HEK293 (cell line): ENCODE data around the gene NME1.

Experiments
- BCL6B ChIP-seq: fragments of 450-650 bp; formaldehyde crosslinking; IDR thresholded peaks from 2 replicates; pipeline ENCODE4 v1.5.1; 2017; ENCODE audit warnings: missing biosample characterization, missing genetic modification characterization
- GLIS1 ChIP-seq: fragments of 450-650 bp; formaldehyde crosslinking; IDR thresholded peaks from 2 replicates; pipeline ENCODE4 v1.5.1; 2016; ENCODE audit warnings: missing biosample characterization, missing genetic modification characterization
- HOXC10 ChIP-seq: sonication (generic); formaldehyde crosslinking; IDR thresholded peaks from 2 replicates; pipeline ENCODE4 v1.8.1; 2023; ENCODE audit warnings: mild to moderate bottlenecking, missing genetic modification reagents
- IKZF3 ChIP-seq: fragments of 450-650 bp; IDR thresholded peaks from 2 replicates; pipeline ENCODE4 v1.5.0; 2018; ENCODE audit warnings: missing biosample characterization, mild to moderate bottlenecking, missing genetic modification characterization, moderate library complexity
- MYNN ChIP-seq: fragments of 450-650 bp; formaldehyde crosslinking; IDR thresholded peaks from 2 replicates; pipeline ENCODE4 v1.5.1; 2016; ENCODE audit warnings: missing biosample characterization, missing genetic modification characterization, borderline replicate concordance
- PRDM10 ChIP-seq: fragments of 450-650 bp; formaldehyde crosslinking; IDR thresholded peaks from 2 replicates; pipeline ENCODE4 v1.5.1; 2016; ENCODE audit warnings: missing biosample characterization, missing genetic modification characterization
- TSHZ1 ChIP-seq: fragments of 450-650 bp; formaldehyde crosslinking; IDR thresholded peaks from 2 replicates; pipeline ENCODE4 v1.5.1; 2016; ENCODE audit warnings: missing biosample characterization, missing genetic modification characterization, borderline replicate concordance
- YY1 ChIP-seq: fragments of 450-650 bp; formaldehyde crosslinking; IDR thresholded peaks from 2 replicates; pipeline ENCODE4 v1.5.1; 2018; ENCODE audit warnings: missing biosample characterization, missing genetic modification characterization
- ZBTB10 ChIP-seq: fragments of 450-650 bp; formaldehyde crosslinking; IDR thresholded peaks from 2 replicates; pipeline ENCODE4 v1.5.1; 2016; ENCODE audit warnings: missing biosample characterization, missing genetic modification characterization
- ZBTB20 ChIP-seq: fragments of 450-650 bp; formaldehyde crosslinking; IDR thresholded peaks from 2 replicates; pipeline ENCODE4 v1.5.1; 2016; ENCODE audit warnings: missing biosample characterization, missing genetic modification characterization
- ZFP41 ChIP-seq: fragments of 450-650 bp; formaldehyde crosslinking; IDR thresholded peaks from 2 replicates; pipeline ENCODE4 v1.5.1; 2016; ENCODE audit warnings: missing biosample characterization, missing genetic modification characterization, borderline replicate concordance
- ZFP69B ChIP-seq: fragments of 450-650 bp; formaldehyde crosslinking; IDR thresholded peaks from 2 replicates; pipeline ENCODE4 v1.5.1; 2016; ENCODE audit warnings: missing biosample characterization, missing genetic modification characterization
- ZNF10 ChIP-seq: fragments of 450-650 bp; formaldehyde crosslinking; IDR thresholded peaks from 2 replicates; pipeline ENCODE4 v1.5.1; 2017; ENCODE audit warnings: missing biosample characterization, missing genetic modification characterization
- ZNF132 ChIP-seq: fragments of 450-650 bp; formaldehyde crosslinking; IDR thresholded peaks from 2 replicates; pipeline ENCODE4 v1.5.1; 2017; ENCODE audit warnings: missing biosample characterization, missing genetic modification characterization, borderline replicate concordance
- ZNF16 ChIP-seq: fragments of 450-650 bp; formaldehyde crosslinking; IDR thresholded peaks from 2 replicates; pipeline ENCODE4 v1.5.1; 2016; ENCODE audit warnings: low read depth, missing biosample characterization, missing genetic modification characterization
- ZNF169 ChIP-seq: fragments of 450-650 bp; formaldehyde crosslinking; IDR thresholded peaks from 2 replicates; pipeline ENCODE4 v1.5.1; 2016; ENCODE audit warnings: missing biosample characterization, missing genetic modification characterization
- ZNF341 ChIP-seq: fragments of 450-650 bp; formaldehyde crosslinking; IDR thresholded peaks from 2 replicates; pipeline ENCODE4; 2016; ENCODE audit warnings: low read depth, missing biosample characterization, missing genetic modification characterization
- ZNF37A ChIP-seq: fragments of 450-650 bp; IDR thresholded peaks from 2 replicates; pipeline ENCODE4 v1.5.1; 2018; ENCODE audit warnings: missing biosample characterization, missing genetic modification characterization
- ZNF416 ChIP-seq: fragments of 450-650 bp; formaldehyde crosslinking; IDR thresholded peaks from 2 replicates; pipeline ENCODE4 v1.5.1; 2016; ENCODE audit warnings: missing biosample characterization, missing genetic modification characterization
- ZNF510 ChIP-seq: fragments of 450-650 bp; formaldehyde crosslinking; IDR thresholded peaks from 2 replicates; pipeline ENCODE4 v1.5.1; 2018; ENCODE audit warnings: mild to moderate bottlenecking, missing genetic modification characterization, missing biosample characterization; ENCODE audit not compliant: insufficient replicate concordance
- ZNF530 ChIP-seq: fragments of 450-650 bp; formaldehyde crosslinking; IDR thresholded peaks from 2 replicates; pipeline ENCODE4 v1.5.1; 2016; ENCODE audit warnings: low read depth, missing biosample characterization, missing genetic modification characterization
- ZNF623 ChIP-seq: fragments of 450-650 bp; formaldehyde crosslinking; IDR thresholded peaks from 2 replicates; pipeline ENCODE4 v1.5.1; 2016; ENCODE audit warnings: missing biosample characterization, missing genetic modification characterization
- ZNF629 ChIP-seq: fragments of 450-650 bp; formaldehyde crosslinking; IDR thresholded peaks from 2 replicates; pipeline ENCODE4 v1.5.1; 2017; ENCODE audit warnings: missing biosample characterization, missing genetic modification characterization
- ZNF677 ChIP-seq: fragments of 450-650 bp; IDR thresholded peaks from 2 replicates; pipeline ENCODE4 v1.5.0; 2018; ENCODE audit warnings: missing biosample characterization, mild to moderate bottlenecking, missing genetic modification characterization, moderate library complexity
- ZNF747 ChIP-seq: fragments of 450-650 bp; formaldehyde crosslinking; IDR thresholded peaks from 2 replicates; pipeline ENCODE4 v1.5.1; 2016; ENCODE audit warnings: missing biosample characterization, missing genetic modification characterization

NME1 gene

GRCh38 chr17:51153210-51154072 is at the start of gene NME1 (continued):
- no peak for TF ChIP-seq BCL6B (tag by site-specific recombination)
- 0 out of 2 replicates have a peak, but pooled peaks have one; percentile 13 for TF ChIP-seq ZNF16 (tag by site-specific recombination)
- no peak for TF ChIP-seq ZNF416 (tag by site-specific recombination)
- no peak; the same call in 1 of the 2 replicates for TF ChIP-seq ZNF10 (tag by site-specific recombination)
- no peak for TF ChIP-seq ZNF747
- TF ChIP-seq ZNF132 (tag by site-specific recombination) = no peak
- peak; percentile 84 for TF ChIP-seq ZBTB10 (tag by site-specific recombination)
- peak; percentile 50; the same call in 1 of the 2 replicates for TF ChIP-seq ZNF623 (tag by site-specific recombination)
- no peak; the same call in 1 of the 2 replicates for TF ChIP-seq IKZF3 (tag by site-specific recombination)
- TF ChIP-seq ZNF510 (tag by site-specific recombination) = no peak
- peak; percentile 82 for TF ChIP-seq PRDM10 (tag by site-specific recombination)
- TF ChIP-seq ZFP69B (tag by site-specific recombination) = peak; percentile 97
- TF ChIP-seq ZNF37A (tag by site-specific recombination) = no peak
- peak; percentile 64 for TF ChIP-seq GLIS1 (tag by site-specific recombination)
- TF ChIP-seq ZNF629 (tag by site-specific recombination) = peak; percentile 94
- TF ChIP-seq ZNF677 (tag by site-specific recombination) = 0 out of 2 replicates have a peak, but pooled peaks have one; percentile 7
- TF ChIP-seq ZNF169 (tag by site-specific recombination) = 0 out of 2 replicates have a peak, but pooled peaks have one; percentile 59
- peak; percentile 94; the same call in 1 of the 2 replicates for TF ChIP-seq TSHZ1 (tag by site-specific recombination)
- TF ChIP-seq ZBTB20 (tag by site-specific recombination) = peak; percentile 61
- peak; percentile 90 for TF ChIP-seq YY1 (tag by site-specific recombination)
- no peak for TF ChIP-seq ZFP41 (tag by site-specific recombination)
- peak; percentile 76 for TF ChIP-seq MYNN (tag by site-specific recombination)
- no peak for TF ChIP-seq ZNF530 (tag by site-specific recombination)
- peak; percentile 37; the same call in 1 of the 2 replicates for TF ChIP-seq ZNF341 (tag by site-specific recombination)
- peak; percentile 87; the same call in 1 of the 2 replicates for TF ChIP-seq HOXC10 (CRISPR knock-in tag)
